Endothelial cell (in vitro differentiated cells): Measurements from ENCODE around the gene DDIT4. TPM values are rescaled to one million over a fixed set of nuclear protein-coding genes. Genes with fewer than 3 reads are reported as not detected.

Experiments
- DNase-seq: peaks from one replicate; pipeline ENCODE4 v3.0.0; 2021; ENCODE audit warnings: low spot score
- H3K27ac Mint-ChIP-seq: one replicate; pipeline ENCODE4 v1.8.0; 2021; ENCODE audit warnings: mixed read lengths, inconsistent platforms; ENCODE audit not compliant: unreplicated experiment
- H3K27me3 Mint-ChIP-seq: one replicate; pipeline ENCODE4 v1.8.0; 2021; ENCODE audit warnings: mild to moderate bottlenecking, moderate library complexity, mixed read lengths, inconsistent platforms; ENCODE audit not compliant: unreplicated experiment
- H3K36me3 Mint-ChIP-seq: one replicate; pipeline ENCODE4 v1.8.0; 2021; ENCODE audit warnings: mild to moderate bottlenecking, low read depth, mixed read lengths, inconsistent platforms; ENCODE audit not compliant: unreplicated experiment
- H3K4me1 Mint-ChIP-seq: one replicate; pipeline ENCODE4 v1.8.0; 2021; ENCODE audit warnings: mild to moderate bottlenecking, mixed read lengths, inconsistent platforms; ENCODE audit not compliant: unreplicated experiment
- H3K4me3 Mint-ChIP-seq: one replicate; pipeline ENCODE4 v1.8.0; 2021; ENCODE audit warnings: mild to moderate bottlenecking, mixed read lengths, inconsistent platforms; ENCODE audit not compliant: unreplicated experiment
- H3K9me3 Mint-ChIP-seq: one replicate; pipeline ENCODE4 v1.8.0; 2021; ENCODE audit warnings: mixed read lengths, inconsistent platforms; ENCODE audit not compliant: unreplicated experiment
- CTCF ChIP-seq: fragments of 200-600 bp; sonication (generic); IDR thresholded peaks from one replicate; pipeline ENCODE4 v1.5.0; 2021; ENCODE audit warnings: antibody characterized with exemption; ENCODE audit not compliant: unreplicated experiment
- total RNA-seq: library from RNA; stranded (reverse); fragmentation: NEBNext Ultra II Directional; extraction: Animal tissue kit (Norgen Biotek cat#: 25700); gene quantifications from one replicate; pipeline ENCODE4 v1.2.1, GENCODE V29; 2021; ENCODE audit not compliant: unreplicated experiment

Gene DDIT4
- total RNA-seq, 1 donor from 2014 or later = 32.4 TPM

- peaks cover 6% of the 10 kb centered on the region for H3K27me3 Mint-ChIP-seq
- peak overlapping the region; percentile 57 for H3K27ac Mint-ChIP-seq
- no peaks in the 10 kb centered on the region for H3K9me3 Mint-ChIP-seq
- peak; percentile 80 for DNase-seq
- peaks cover 25% of the 10 kb centered on the region for H3K4me1 Mint-ChIP-seq
- no peak overlapping the region for H3K4me3 Mint-ChIP-seq
- no peaks in the 10 kb centered on the region for H3K36me3 Mint-ChIP-seq
- TF ChIP-seq CTCF = no peak
Observed at GRCh38 chr10:72260239-72260975, 13.3 kb upstream of the DDIT4 start.

- peak; percentile 19 for DNase-seq
- Mint-ChIP-seq H3K9me3 (no peaks in the 10 kb centered on the region), H3K4me3 (peak overlapping the region; percentile 85), H3K36me3 (no peaks in the 10 kb centered on the region), H3K4me1 (peaks cover 22% of the 10 kb centered on the region), H3K27ac (no peak overlapping the region), H3K27me3 (peaks cover 3% of the 10 kb centered on the region)
- no peak for TF ChIP-seq CTCF
Observed at GRCh38 chr10:72260976-72261783, 12.5 kb upstream of the DDIT4 start.

GRCh38 chr10:72261784-72262404 lies 11.8 kb upstream of the DDIT4 start:
- DNase-seq = no peak
- Mint-ChIP-seq H3K27ac (no peak overlapping the region), H3K36me3 (no peaks in the 10 kb centered on the region), H3K27me3 (peaks cover 1% of the 10 kb centered on the region), H3K4me1 (peaks cover 19% of the 10 kb centered on the region), H3K4me3 (no peak overlapping the region), H3K9me3 (no peaks in the 10 kb centered on the region)
- TF ChIP-seq CTCF = no peak

GRCh38 chr10:72263613-72264241 lies 10.0 kb upstream of the DDIT4 start:
- no peaks in the 10 kb centered on the region for H3K9me3 Mint-ChIP-seq
- no peak for DNase-seq
- TF ChIP-seq CTCF = no peak
- peaks cover 1% of the 10 kb centered on the region for H3K27me3 Mint-ChIP-seq
- peaks cover 18% of the 10 kb centered on the region for H3K4me1 Mint-ChIP-seq
- no peaks in the 10 kb centered on the region for H3K36me3 Mint-ChIP-seq
- no peak overlapping the region for H3K27ac Mint-ChIP-seq
- no peak overlapping the region for H3K4me3 Mint-ChIP-seq
